ENCODE data around the gene DUS2.
"Not testable (repeated sequence)": the region's sequence is repeated elsewhere in the genome, so short reads cannot be mapped to it uniquely, and the experiment has no call there.

DUS2 gene

GRCh38 chr16:68093816-68094613 is 70.9 kb downstream of the DUS2 start:
- peak; percentile 72 for DNase-seq

GRCh38 chr16:68094614-68094934 is 71.5 kb downstream of the DUS2 start:
- DNase-seq = no peak

- no peak for DNase-seq
These were observed 73.4 kb downstream of the DUS2 start for GRCh38 chr16:68096491-68096890.

GRCh38 chr16:68097088-68097487 is 74.0 kb downstream of the DUS2 start:
- DNase-seq = no peak

GRCh38 chr16:68097895-68098294 is 74.8 kb downstream of the DUS2 start:
- no peak for DNase-seq

- no peak for DNase-seq
These were observed 77.4 kb downstream of the DUS2 start for GRCh38 chr16:68100488-68100887.

- DNase-seq = no peak
These were observed 82.5 kb downstream of the DUS2 start for GRCh38 chr16:68105611-68106010.

GRCh38 chr16:68107230-68107928 is 84.3 kb downstream of the DUS2 start:
- DNase-seq = not testable (repeated sequence)

GRCh38 chr16:68109156-68109555 is 86.1 kb downstream of the DUS2 start:
- DNase-seq = not testable (repeated sequence)

GRCh38 chr16:68110611-68111010 is 87.5 kb downstream of the DUS2 start:
- not testable (repeated sequence) for DNase-seq

- no peak for DNase-seq
These were observed 88.3 kb downstream of the DUS2 start for GRCh38 chr16:68111379-68111778.

- peak; percentile 12 for DNase-seq
These were observed 90.1 kb downstream of the DUS2 start for GRCh38 chr16:68113059-68113761.

GRCh38 chr16:68113765-68114240 is 90.7 kb downstream of the DUS2 start:
- DNase-seq = no peak

GRCh38 chr16:68114939-68115338 is 91.9 kb downstream of the DUS2 start:
- not testable (repeated sequence) for DNase-seq

- no peak for DNase-seq
These were observed 92.8 kb downstream of the DUS2 start for GRCh38 chr16:68115851-68116250.

- DNase-seq = peak; percentile 54
These were observed 93.3 kb downstream of the DUS2 start for GRCh38 chr16:68116256-68116867.

GRCh38 chr16:68117884-68118283 is 94.8 kb downstream of the DUS2 start:
- DNase-seq = no peak

- DNase-seq = not testable (repeated sequence)
These were observed 95.9 kb downstream of the DUS2 start for GRCh38 chr16:68118954-68119353.

- not testable (repeated sequence) for DNase-seq
These were observed 97.4 kb downstream of the DUS2 start for GRCh38 chr16:68120496-68120895.

- DNase-seq = no peak
These were observed 103.3 kb downstream of the DUS2 start for GRCh38 chr16:68126395-68126794.

GRCh38 chr16:68128577-68129305 is 105.7 kb downstream of the DUS2 start:
- DNase-seq = no peak
